Measurements from ENCODE around the gene FXYD6.

The FXYD6 gene

DNA sequence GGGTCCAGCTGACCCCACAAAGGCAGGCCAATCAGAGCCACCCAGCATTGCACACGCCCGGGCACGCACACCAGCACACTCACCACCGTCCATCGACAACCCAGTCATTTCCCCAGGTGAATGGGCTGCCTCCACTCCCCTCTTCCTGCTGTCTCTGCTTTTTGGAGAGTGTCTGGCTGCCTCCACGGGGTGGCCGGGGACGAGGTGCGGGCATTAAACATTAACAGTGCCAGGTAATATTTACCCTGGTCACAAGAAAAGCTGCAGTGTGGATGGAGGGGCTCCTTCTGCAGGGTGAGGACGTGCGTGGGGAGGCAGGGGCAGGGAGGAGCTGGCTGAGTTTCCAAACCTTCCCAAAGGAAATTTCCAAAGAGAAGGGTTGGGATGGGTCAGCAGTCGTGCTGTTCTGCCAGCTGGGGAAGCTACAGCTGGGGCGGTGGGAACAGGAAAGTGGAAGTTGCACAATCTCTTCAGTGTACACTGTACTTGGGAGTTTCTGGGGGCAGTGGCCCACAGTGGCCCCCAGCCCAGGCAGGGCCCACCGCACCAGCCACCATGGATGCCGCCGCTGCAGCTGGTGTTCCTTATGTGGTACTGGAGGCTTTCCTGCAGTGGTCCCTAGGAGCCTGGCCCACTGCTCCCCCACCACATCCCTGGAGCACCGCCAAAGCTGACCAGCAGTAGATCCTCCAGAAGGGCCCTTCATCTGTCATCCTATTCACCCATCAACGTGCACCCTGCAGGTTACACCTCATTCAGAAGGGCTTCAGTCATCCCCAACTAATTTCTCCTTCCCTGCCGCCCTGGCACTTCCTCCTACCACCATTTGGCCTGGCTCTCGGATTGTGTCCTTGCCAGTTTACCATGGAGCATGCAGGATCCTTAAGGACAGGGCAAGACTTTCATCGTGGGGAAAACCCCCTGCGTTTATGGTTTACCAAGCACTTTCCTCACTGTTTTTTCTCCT, 51.6 kb downstream of the FXYD6 start, which contains the start of gene FXYD2:
Gene FXYD2, minus strand, starts transcription at position 174 of the 967 bp plus-strand sequence. Its CDS starts 66 bp downstream, at position 108.
- TF ChIP-seq, protein P1, sequence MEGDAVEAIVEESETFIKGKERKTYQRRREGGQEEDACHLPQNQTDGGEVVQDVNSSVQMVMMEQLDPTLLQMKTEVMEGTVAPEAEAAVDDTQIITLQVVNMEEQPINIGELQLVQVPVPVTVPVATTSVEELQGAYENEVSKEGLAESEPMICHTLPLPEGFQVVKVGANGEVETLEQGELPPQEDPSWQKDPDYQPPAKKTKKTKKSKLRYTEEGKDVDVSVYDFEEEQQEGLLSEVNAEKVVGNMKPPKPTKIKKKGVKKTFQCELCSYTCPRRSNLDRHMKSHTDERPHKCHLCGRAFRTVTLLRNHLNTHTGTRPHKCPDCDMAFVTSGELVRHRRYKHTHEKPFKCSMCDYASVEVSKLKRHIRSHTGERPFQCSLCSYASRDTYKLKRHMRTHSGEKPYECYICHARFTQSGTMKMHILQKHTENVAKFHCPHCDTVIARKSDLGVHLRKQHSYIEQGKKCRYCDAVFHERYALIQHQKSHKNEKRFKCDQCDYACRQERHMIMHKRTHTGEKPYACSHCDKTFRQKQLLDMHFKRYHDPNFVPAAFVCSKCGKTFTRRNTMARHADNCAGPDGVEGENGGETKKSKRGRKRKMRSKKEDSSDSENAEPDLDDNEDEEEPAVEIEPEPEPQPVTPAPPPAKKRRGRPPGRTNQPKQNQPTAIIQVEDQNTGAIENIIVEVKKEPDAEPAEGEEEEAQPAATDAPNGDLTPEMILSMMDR (conservative IDR thresholded peaks at IDR 0.05), result no peak
- no peak within 1 kb of the TSS for H3K27ac ChIP-seq

DNA sequence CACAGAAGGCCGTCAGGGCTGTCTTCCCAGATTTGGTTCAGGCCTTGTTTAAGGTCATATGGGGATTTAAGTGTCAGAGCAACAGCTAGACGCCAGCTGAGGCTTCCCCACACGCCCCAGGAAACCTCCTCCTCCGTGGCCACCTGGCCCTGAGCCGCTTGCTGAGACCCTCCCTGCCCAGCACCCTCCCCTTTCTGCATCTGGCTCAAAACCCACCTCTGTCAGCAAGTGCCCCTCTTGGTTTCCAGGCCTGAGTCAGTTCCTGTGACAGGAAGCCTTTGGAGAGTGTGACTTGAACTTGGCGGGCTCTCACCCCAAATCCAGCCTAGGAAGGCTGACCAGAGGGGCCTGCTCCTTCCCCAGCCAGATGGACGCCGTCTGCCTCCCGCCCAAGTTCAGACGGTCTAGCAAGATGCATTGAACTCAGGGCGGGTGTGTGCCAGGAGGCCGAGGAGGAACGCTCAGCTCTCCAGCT, 52.5 kb downstream of the FXYD6 start:
- TF ChIP-seq, protein P1 (conservative IDR thresholded peaks at IDR 0.05), result no peak
- H3K27ac ChIP-seq, result no peak overlapping the region

DNA sequence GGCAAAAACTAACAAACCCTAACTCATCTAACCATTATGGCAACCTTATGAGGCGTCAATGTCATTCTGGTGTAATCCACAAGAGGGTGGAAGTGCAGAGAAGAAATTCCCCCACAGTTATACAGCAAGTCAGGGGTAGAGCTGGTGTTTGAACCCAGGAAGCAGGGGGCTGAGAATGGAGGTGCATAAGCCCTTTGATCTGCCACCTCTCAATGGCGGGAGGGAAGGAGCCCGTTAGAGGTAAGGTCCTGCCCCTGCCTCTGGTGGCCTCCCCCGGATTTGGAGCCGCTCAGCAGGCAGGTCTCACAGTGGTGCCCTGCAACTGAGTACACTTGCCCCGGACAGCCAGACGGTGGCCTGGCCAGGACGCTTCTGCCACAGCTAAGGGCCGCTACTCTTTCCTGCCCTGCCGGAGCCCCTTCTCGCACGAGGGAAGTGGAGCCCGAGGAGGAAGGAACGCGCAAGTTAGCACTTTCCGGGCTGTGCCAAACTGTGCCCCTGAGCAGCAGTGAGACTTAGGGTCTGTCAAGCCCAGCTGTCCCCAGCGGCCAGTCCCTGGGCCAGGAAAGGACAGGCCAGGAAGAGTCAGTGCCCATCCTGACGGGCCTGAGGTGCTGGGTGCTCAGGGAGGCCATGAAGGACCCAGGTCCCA, 53.0 kb downstream of the FXYD6 start:
- TF ChIP-seq, protein P1 (conservative IDR thresholded peaks at IDR 0.05), result no peak; the same call in 1 of the 2 replicates
- no peak overlapping the region for H3K27ac ChIP-seq

DNA sequence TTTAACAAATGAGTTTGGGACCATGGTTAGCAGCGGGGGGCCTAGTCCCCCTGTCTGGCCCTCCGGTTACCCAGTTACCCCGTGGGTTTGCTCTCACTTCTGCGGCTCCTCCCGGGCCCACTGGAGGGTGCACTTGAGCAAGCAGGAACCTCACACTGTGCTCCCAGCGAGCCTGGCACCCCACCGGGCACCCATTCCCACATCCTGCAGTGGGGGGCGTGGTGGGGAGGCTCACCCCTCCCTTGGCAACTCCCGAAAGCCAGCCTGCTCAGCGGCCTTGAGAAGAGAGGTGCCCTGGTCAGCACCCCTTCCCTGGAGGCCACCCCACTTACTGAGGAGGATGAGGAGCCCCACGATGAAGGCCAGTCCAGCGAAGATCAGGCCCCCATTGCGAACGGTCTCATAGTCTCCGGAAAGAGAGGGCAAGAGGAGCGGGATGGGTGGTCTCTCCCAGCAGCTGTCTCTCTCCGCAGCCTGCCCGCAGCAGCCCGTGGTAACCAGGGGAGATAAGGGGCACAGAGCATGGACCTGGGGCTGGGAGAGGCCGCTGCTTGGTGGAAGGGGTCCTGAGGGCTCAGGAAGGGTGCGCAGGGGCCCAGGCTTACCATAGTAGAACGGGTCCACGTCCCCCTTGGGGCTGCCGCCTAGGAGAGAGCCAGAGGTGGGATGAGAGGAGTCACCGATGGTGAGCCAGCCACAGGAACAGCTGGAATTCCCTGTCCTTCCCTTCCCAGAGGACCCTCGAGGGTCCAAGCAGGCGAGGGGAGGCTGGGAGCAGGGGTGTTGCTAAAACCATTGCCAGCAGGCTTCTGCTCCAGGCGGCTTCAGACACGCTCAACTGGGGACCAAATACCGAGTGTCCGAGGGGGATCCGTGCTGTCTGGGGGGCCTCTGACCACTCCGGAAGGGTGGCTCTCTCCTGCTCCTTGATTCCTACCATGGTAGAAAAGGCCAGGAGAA, 54.1 kb downstream of the FXYD6 start:
- no peak overlapping the region for H3K27ac ChIP-seq
- TF ChIP-seq, protein P1 (conservative IDR thresholded peaks at IDR 0.05), result peak; percentile 78

DNA sequence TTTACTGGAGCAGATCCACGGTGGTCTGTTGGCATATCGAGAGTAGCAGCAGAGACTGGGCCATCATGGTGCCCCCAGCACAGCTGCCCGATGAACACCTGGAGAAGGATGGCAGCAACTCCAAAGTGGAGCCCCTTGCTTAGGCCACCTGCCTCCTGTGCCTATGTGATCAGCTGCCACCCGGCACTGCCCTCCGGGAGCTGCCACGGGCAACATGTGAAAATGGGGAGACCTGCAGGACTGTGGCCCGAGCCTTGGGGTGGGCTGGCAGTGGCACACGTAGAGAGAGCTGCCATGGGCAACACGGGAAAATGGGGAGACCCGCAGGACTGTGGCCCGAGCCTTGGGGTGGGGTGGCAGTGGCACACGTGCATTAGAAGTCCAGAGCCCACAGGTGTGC, 55.0 kb downstream of the FXYD6 start:
- H3K27ac ChIP-seq, result no peak overlapping the region
- TF ChIP-seq, protein P1 (conservative IDR thresholded peaks at IDR 0.05), result no peak

DNA sequence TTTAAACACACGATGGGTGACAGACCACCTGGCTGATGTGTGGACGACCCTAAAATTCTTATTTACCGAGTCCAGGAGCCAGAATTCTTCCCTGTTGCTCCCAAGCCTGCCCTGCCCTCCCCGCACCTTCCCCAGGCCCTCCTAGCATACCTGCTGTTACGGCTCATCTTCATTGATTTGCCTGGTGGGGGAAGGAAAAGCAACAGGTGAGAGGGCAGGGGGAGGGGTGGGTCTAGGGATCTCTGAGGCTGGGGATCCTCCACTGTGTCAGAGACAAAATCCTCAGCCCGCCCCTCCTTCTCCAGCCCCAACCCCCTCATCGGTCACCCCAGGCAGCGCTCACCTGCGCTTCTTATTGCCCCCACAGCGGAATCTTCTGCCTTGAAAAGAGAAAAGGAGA, 55.9 kb downstream of the FXYD6 start:
- H3K27ac ChIP-seq, result no peak overlapping the region
- TF ChIP-seq, protein P1 (conservative IDR thresholded peaks at IDR 0.05), result no peak
